IPS-20b (cell line): Measurements from ENCODE around the gene KRTAP1-1.
"Not testable (repeated sequence)": the region's sequence is repeated elsewhere in the genome, so short reads cannot be mapped to it uniquely, and the experiment has no call there.

Experiments used
- H3K27ac ChIP-seq: one replicate; pipeline ENCODE4 v1.5.1; 2013; ENCODE audit warnings: low read length
- H3K27me3 ChIP-seq: 2 replicates; pipeline ENCODE4 v1.6.1; 2013; ENCODE audit warnings: mild to moderate bottlenecking, low read length, inconsistent platforms; ENCODE audit not compliant: insufficient read depth
- H3K36me3 ChIP-seq: 2 replicates; pipeline ENCODE4 v1.6.1; 2013; ENCODE audit warnings: low read depth, mild to moderate bottlenecking, inconsistent platforms, low read length, moderate library complexity; ENCODE audit not compliant: insufficient read depth
- H3K4me1 ChIP-seq: 2 replicates; pipeline ENCODE4 v1.6.1; 2013; ENCODE audit warnings: mild to moderate bottlenecking, control low read depth, inconsistent platforms, low read length, moderate library complexity; ENCODE audit not compliant: insufficient read depth
- H3K4me3 ChIP-seq: 2 replicates; pipeline ENCODE4 v1.5.1; 2013; ENCODE audit warnings: mild to moderate bottlenecking, low read length, inconsistent platforms
- H3K9ac ChIP-seq: 2 replicates; pipeline ENCODE4 v1.6.1; 2013; ENCODE audit warnings: low read depth, mild to moderate bottlenecking, inconsistent platforms, low read length, moderate library complexity
- H3K9me3 ChIP-seq: 2 replicates; pipeline ENCODE4 v1.6.1; 2013; ENCODE audit warnings: mild to moderate bottlenecking, low read depth, low read length, inconsistent platforms; ENCODE audit not compliant: insufficient read depth

The KRTAP1-1 gene, protein sequence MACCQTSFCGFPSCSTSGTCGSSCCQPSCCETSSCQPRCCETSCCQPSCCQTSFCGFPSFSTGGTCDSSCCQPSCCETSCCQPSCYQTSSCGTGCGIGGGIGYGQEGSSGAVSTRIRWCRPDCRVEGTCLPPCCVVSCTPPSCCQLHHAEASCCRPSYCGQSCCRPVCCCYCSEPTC

DNA sequence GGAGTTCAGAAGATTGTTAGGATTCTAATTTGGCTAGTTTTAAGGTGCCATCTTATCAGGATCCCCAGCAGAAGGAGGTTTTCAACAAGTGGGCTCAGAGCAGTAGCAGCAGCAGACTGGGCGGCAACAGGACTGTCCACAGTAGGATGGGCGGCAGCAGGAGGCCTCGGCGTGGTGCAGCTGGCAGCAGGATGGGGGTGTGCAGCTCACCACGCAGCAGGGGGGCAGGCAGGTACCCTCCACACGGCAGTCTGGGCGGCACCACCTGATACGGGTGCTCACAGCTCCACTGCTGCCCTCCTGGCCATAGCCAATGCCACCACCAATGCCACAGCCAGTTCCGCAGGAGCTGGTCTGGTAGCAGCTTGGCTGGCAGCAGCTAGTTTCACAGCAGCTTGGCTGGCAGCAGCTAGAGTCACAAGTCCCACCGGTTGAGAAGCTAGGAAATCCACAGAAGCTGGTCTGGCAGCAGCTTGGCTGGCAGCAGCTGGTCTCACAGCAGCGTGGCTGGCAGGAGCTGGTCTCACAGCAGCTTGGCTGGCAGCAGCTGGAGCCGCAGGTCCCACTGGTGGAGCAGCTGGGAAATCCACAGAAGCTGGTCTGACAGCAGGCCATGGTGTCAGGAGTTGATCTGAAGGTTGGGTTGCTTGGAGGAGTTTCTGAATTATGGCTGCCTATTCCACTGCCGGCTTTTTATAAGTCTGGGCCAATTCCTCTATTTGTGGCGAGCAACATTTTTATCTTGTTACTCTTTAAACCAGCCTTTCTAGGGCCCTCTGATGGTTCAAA, at the start of gene KRTAP1-1:
Gene KRTAP1-1, minus strand, starts transcription at position 668 of the 789 bp plus-strand sequence. Its CDS starts 53 bp downstream, at position 615.
- H3K9me3 ChIP-seq, H3K9ac ChIP-seq, H3K36me3 ChIP-seq, H3K4me3 ChIP-seq, H3K27ac ChIP-seq, H3K27me3 ChIP-seq: not testable (repeated sequence)
- H3K4me1 ChIP-seq, result peaks cover 13% of the 10 kb centered on the region; the same call in 1 of the 2 replicates

DNA sequence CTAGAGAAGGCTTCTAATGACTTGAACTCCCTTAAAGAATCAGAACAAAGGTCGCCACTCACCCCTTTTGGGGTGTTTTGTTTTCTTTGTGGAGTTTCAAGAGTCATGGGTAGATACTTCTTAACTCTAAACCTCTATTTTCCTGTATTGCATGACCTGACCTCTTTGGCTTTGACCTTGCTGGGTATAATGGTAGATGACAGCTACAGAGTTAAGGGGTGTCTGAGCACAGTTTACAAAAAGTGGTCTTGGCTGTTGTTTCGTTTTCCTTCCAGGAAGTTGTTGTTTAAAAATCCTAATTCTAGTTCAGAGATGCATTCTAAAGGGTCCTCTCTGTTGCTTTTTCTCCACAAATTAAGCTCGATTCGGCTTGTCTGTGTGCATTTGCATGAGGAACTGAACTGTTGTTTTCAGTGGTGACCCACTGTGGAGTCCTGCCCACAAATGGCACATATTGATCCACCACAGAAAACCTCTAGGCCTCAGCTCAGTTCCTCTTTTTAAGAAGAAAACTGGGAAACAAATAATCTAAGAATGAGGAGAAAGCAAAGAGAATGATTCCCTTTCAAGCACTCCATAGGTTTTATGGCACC, 47.6 kb upstream of the KRTAP1-1 start:
- not testable (repeated sequence) for H3K9ac ChIP-seq, H3K36me3 ChIP-seq, H3K27ac ChIP-seq, H3K4me3 ChIP-seq, H3K27me3 ChIP-seq, H3K4me1 ChIP-seq
- H3K9me3 ChIP-seq, result peaks cover 14% of the 10 kb centered on the region; the same call in 1 of the 2 replicates

DNA sequence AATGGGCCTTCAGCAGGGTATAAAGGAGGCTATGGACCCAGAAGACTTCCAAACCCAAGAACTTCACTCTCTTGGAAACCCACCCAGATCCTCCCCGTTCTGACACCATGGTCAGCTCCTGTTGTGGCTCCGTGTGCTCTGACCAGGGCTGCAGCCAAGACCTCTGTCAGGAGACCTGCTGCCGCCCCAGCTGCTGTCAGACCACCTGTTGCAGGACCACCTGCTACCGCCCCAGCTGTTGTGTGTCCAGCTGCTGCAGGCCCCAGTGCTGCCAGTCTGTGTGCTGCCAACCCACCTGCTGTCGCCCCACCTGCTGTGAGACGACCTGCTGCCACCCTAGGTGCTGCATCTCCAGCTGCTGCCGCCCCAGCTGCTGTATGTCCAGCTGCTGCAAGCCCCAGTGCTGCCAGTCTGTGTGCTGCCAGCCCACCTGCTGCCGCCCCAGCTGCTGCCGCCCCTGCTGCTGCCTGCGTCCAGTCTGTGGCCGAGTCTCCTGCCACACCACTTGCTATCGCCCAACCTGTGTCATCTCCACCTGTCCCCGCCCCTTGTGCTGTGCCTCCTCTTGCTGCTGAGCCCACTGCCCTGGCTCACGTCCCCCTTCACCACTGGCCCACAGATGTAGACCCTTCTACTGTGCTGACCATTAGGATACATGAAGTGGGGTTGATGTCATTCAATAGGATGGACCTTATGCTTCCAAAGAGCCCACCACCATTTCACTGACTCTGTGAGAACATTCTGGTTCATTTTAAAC, 43.0 kb upstream of the KRTAP1-1 start, which contains the start of gene KRTAP4-7:
Gene KRTAP4-7, plus strand, starts transcription at position 51 of the 757 bp plus-strand sequence. Its CDS starts 57 bp downstream, at position 108.
- H3K4me3 ChIP-seq, result not testable (repeated sequence)

DNA sequence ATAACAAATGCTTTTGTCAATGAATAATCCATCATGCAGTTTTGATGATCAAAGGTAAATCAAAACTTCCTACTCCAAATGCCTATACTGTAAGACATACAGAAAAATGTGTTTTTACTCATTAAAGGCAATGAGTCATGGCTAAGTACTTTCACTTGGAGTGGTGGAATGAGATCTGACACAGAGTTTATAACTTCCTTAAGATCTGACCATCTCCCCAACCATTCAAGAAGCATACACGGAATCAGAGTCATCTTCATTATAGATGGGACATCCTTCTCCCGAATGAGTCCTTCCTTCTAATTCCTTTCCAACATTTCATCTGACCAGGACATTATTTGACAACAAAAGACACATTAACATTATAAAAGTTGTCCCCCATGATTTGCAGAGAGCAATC, 42.2 kb upstream of the KRTAP1-1 start:
- H3K4me1 ChIP-seq, H3K27ac ChIP-seq, H3K4me3 ChIP-seq, H3K36me3 ChIP-seq, H3K9me3 ChIP-seq, H3K9ac ChIP-seq, H3K27me3 ChIP-seq: not testable (repeated sequence)

More for the DNA sequence above, 43.0 kb upstream of the KRTAP1-1 start, which contains the start of gene KRTAP4-7:
- not testable (repeated sequence) for H3K27me3 ChIP-seq, H3K9ac ChIP-seq, H3K9me3 ChIP-seq, H3K27ac ChIP-seq, H3K4me1 ChIP-seq, H3K36me3 ChIP-seq

DNA sequence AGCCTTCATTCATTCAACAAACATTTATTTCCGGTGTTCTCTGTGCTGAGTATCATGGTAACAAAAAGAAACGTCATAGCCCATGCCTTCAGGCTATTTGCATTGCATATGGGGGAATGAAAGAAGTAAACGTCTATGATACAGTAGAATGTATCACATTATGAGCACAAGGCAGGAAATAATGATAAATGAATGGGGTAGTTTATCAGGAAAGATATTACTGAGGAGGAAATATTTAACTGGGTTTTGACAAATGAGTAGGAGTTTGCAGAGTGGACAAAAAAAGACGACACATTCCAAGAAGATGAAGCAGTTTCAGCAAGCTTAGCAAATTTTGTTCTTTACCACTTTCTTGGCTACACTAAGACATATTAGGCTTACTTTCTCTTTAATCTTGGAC, 41.4 kb upstream of the KRTAP1-1 start:
- no peaks in the 10 kb centered on the region for H3K27me3 ChIP-seq
- no peaks in the 10 kb centered on the region for H3K9me3 ChIP-seq
- H3K36me3 ChIP-seq, result no peaks in the 10 kb centered on the region
- H3K27ac ChIP-seq, result no peak overlapping the region
- H3K4me1 ChIP-seq, result no peaks in the 10 kb centered on the region; the same call in 1 of the 2 replicates
- H3K4me3 ChIP-seq, result no peak overlapping the region
- no peak overlapping the region for H3K9ac ChIP-seq

DNA sequence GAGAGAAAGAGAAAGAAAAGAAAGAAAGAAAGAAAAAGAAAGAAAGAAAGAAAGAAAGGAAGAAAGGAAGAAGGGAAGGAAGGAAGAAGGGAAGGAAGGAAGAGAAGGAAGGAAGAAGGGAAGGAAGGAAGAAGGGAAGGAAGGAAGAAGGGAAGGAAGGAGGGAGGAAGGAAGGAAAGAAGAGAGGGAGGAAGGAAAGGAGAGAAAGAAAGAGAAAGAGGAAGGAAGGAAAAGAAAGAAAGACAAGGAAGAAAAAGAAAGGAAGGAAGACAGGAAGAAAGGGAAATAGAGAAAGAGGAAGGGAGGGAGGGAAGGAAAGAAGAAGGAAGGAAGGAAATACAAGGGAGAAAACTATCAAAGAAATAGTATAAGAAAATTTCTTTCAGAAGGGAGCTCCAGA, 35.5 kb upstream of the KRTAP1-1 start:
- Histone ChIP-seq H3K27me3 (no peaks in the 10 kb centered on the region), H3K4me3 (no peak overlapping the region), H3K36me3 (no peaks in the 10 kb centered on the region), H3K9me3 (no peaks in the 10 kb centered on the region), H3K27ac (no peak overlapping the region), H3K4me1 (no peaks in the 10 kb centered on the region), H3K9ac (no peak overlapping the region)

DNA sequence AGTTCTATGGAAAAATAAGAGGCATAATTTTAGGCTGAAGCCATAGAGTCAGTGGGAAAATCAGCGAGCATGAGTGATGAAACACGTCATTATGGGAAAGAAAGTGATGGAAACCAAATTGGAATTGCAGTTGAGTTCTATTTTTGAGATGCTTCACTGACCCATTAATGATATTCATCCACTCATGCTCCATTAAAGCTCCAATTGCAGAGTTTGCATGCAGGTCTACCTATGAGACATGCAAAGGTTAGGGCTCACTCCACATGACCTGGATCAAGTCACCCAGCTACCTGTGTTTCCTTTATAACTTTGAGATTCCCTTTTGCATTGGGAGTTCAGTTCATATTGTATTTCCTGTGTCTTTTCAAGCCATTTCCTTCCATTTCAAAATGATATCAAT, 32.4 kb upstream of the KRTAP1-1 start:
- no peak overlapping the region for H3K9ac ChIP-seq
- H3K27me3 ChIP-seq, result no peaks in the 10 kb centered on the region
- H3K27ac ChIP-seq, result no peak overlapping the region
- no peaks in the 10 kb centered on the region for H3K36me3 ChIP-seq
- H3K9me3 ChIP-seq, result no peaks in the 10 kb centered on the region
- no peak overlapping the region for H3K4me3 ChIP-seq
- H3K4me1 ChIP-seq, result no peaks in the 10 kb centered on the region

DNA sequence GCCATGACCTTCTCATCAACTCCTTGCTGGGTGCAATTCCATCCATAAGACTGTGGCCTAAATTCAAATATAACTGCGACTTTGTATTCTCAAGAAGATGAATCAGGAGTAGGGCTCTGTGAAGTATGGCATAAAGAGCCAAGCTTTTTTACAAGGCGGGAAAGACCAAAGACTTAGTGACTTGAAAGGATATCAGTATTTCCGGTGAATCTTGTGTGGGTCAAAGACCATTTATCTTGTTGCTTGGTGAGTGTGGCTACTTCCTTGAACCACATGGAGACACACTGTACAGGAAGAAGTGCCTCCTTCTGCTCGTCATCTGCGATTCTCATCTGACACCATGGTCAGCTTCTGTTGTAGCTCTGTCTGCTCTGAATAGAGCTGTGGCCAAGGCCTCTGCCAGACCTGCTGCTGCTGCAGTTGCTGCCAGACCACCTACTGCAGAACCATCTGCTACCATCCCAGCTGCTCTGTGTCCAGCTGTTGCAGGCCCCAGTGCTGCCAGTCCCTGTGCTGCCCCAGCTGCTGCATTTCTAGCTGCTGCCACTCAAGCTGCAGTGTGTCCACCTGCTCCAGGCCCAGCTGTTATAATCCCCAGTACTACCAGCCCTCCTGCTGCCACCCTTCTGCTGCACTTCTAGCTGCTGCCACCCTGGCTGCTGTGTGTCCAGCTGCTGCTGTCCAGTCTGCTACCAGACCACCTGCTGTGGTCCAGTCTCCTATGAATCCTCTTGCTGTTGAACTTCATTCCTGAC, 30.5 kb upstream of the KRTAP1-1 start:
- H3K27me3 ChIP-seq, result no peaks in the 10 kb centered on the region
- H3K4me1 ChIP-seq, result no peaks in the 10 kb centered on the region
- no peak overlapping the region for H3K4me3 ChIP-seq
- no peaks in the 10 kb centered on the region for H3K36me3 ChIP-seq
- no peaks in the 10 kb centered on the region for H3K9me3 ChIP-seq
- H3K9ac ChIP-seq, result no peak overlapping the region
- no peak overlapping the region for H3K27ac ChIP-seq

DNA sequence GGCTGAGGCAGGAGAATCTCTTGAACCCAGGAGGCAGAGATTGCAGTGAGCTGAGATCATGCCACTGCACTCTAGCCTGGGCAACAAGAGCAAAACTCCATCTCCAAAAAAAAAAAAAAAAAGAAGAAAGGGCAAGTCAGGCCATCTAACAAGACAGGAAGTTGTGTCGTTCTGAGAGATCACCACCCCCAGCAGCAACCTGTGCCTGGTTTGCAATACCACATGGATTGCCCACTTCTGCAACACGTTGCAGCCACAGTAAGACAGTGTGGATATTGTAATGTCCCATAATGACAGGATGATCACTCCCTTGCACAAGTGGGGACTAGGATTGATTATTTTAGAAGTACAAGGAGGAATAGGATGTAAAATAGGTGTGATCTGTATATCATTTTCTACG, 27.8 kb upstream of the KRTAP1-1 start:
- H3K9ac ChIP-seq, result no peak overlapping the region
- H3K9me3 ChIP-seq, result no peaks in the 10 kb centered on the region
- no peaks in the 10 kb centered on the region for H3K36me3 ChIP-seq
- H3K4me3 ChIP-seq, result no peak overlapping the region
- H3K4me1 ChIP-seq, result no peaks in the 10 kb centered on the region
- no peak overlapping the region for H3K27ac ChIP-seq
- no peaks in the 10 kb centered on the region for H3K27me3 ChIP-seq

DNA sequence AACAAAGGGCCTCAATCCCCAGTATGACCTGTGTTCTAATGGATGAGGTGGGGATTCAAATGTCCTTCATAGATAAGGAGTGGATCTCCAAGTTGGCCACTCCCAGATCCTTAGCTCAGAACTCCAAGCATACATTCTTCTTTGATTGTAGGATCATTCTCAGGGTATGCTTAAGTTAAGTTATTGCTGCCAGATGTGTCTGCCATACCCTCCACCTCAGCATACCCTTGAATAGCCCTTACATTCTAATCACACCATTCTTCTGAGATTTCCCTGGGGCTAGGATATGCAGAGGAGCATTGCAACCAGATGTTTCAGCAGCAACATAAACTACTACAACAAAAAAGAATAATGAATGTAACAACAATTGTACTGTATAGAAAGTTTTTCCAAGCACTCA, 26.0 kb upstream of the KRTAP1-1 start:
- no peaks in the 10 kb centered on the region for H3K9me3 ChIP-seq
- no peaks in the 10 kb centered on the region for H3K36me3 ChIP-seq
- no peak overlapping the region for H3K27ac ChIP-seq
- H3K27me3 ChIP-seq, result no peaks in the 10 kb centered on the region
- H3K9ac ChIP-seq, result no peak overlapping the region
- H3K4me3 ChIP-seq, result no peak overlapping the region
- no peaks in the 10 kb centered on the region for H3K4me1 ChIP-seq
